K562 (cell line): ENCODE results near the gene GLTP. TPM values are rescaled to one million over a fixed set of nuclear protein-coding genes. Genes with fewer than 3 reads are reported as not detected.

Experiments used
- EZH2 ChIP-seq: IDR thresholded peaks from 2 replicates; pipeline ENCODE4 v1.6.1; 2012; ENCODE audit warnings: low read depth, mild to moderate bottlenecking, inconsistent platforms, low read length, borderline replicate concordance
- HNRNPUL1 ChIP-seq: fragments of 200-400 bp; formaldehyde crosslinking; IDR thresholded peaks from 2 replicates; pipeline ENCODE4 v1.6.1; 2017; ENCODE audit warnings: low read length
- KLF13 ChIP-seq: fragments of 450-650 bp; IDR thresholded peaks from 2 replicates; pipeline ENCODE4 v1.6.1; 2016; ENCODE audit warnings: missing genetic modification characterization, low read depth, mild to moderate bottlenecking, missing compliant biosample characterization, moderate library complexity, borderline replicate concordance
- MYC ChIP-seq, 2 experiments: fragments of 250-450 bp in 1 of 2; sonication (Bioruptor Pico) in 1 of 2; IDR thresholded peaks; 2 replicates each; pipeline versions ENCODE4 v1.5.1 to v1.6.1; 2012 to 2021; ENCODE audit warnings: low read depth in 2 of 2, borderline replicate concordance in 1 of 2, improper control_type of control experiment in 1 of 2, low read length in 1 of 2, mild to moderate bottlenecking in 1 of 2, moderate library complexity in 1 of 2
- PHB2 ChIP-seq: fragments of 450-650 bp; IDR thresholded peaks from 2 replicates; pipeline ENCODE4 v1.6.1; 2017; ENCODE audit warnings: low read depth
- PTBP1 ChIP-seq: fragments of 200-400 bp; formaldehyde crosslinking; IDR thresholded peaks from 2 replicates; pipeline ENCODE4 v1.6.1; 2017; ENCODE audit warnings: low read depth, low read length
- RBM25 ChIP-seq: fragments of 200-400 bp; formaldehyde crosslinking; IDR thresholded peaks from 2 replicates; pipeline ENCODE4 v1.6.1; 2018; ENCODE audit warnings: low read length, low read depth, moderate library complexity; ENCODE audit not compliant: severe bottlenecking
- TEAD1 ChIP-seq, 2 experiments: fragments of 450-650 bp in 1 of 2; sonication (generic) in 1 of 2; formaldehyde crosslinking; IDR thresholded peaks; 2 replicates each; pipeline versions ENCODE4 v1.4.0 to v1.8.0; 2020 to 2022; ENCODE audit warnings: mild to moderate bottlenecking in 2 of 2, missing genetic modification reagents in 1 of 2
- ZBTB7A ChIP-seq: IDR thresholded peaks from 2 replicates; pipeline ENCODE4 v1.6.1; 2011; ENCODE audit warnings: low read depth, mild to moderate bottlenecking, low read length, moderate library complexity, borderline replicate concordance; ENCODE audit not compliant: control insufficient read depth
- ZNF24 ChIP-seq: fragments of 450-650 bp; IDR thresholded peaks from 2 replicates; pipeline ENCODE4 v1.6.1; 2016
- polyA plus RNA-seq, 8 experiments: library from polyadenylated mRNA; depleted of rRNA in 4 of 8; stranded (reverse) in 5 of 8; unstranded in 3 of 8; fragments of >200 nt; fragmentation: Nextera tagmentation in 2 of 8; fragmentation: Illumina TruSeq in 1 of 8; extraction: Ambion mirVana in 2 of 8; extraction: Trizol in 1 of 8; gene quantifications; 2 replicates each; pipeline versions ENCODE4 v1.2.1 to v1.2.3, GENCODE V29; 2011 to 2014; ENCODE audit warnings: inconsistent platforms in 1 of 8, missing spikeins in 1 of 8
- total RNA-seq, 7 experiments: library from RNA; depleted of rRNA in 6 of 7; stranded (reverse); fragments of >200 nt in 6 of 7; fragmentation: Illumina TruSeq in 2 of 7; extraction: Trizol in 2 of 7; gene quantifications; 2 replicates each; pipeline versions ENCODE4 v1.2.1 to v1.2.3, GENCODE V29; 2011 to 2021; ENCODE audit warnings: low replicate concordance in 1 of 7
- TF ChIP-seq, protein P1 (sequence below): sonication (generic); formaldehyde crosslinking; IDR thresholded peaks from 2 replicates; pipeline ENCODE4 v1.8.0; 2022; ENCODE audit warnings: mild to moderate bottlenecking, missing genetic modification reagents, borderline replicate concordance
- TF ChIP-seq, protein P2 (sequence below): IDR thresholded peaks from 3 replicates; pipeline ENCODE4 v1.6.1; 2011; ENCODE audit warnings: borderline replicate concordance, mild to moderate bottlenecking; ENCODE audit not compliant: insufficient read length, insufficient read depth
- TF ChIP-seq, protein P3 (sequence below), 3 experiments: IDR thresholded peaks in 2 of 3; conservative IDR thresholded peaks in 1 of 3; 2 replicates each; pipeline ENCODE4 v1.5.1; 2011 to 2012; ENCODE audit warnings: low read length in 3 of 3, mild to moderate bottlenecking in 3 of 3, control low read depth in 2 of 3, improper control_type of control experiment in 1 of 3, inconsistent platforms in 1 of 3, low read depth in 1 of 3, mixed read lengths in 1 of 3, moderate library complexity in 1 of 3; ENCODE audit not compliant: insufficient read depth in 2 of 3
- TF ChIP-seq, protein P4 (sequence below): fragments of 450-650 bp; IDR thresholded peaks from 2 replicates; pipeline ENCODE4 v1.6.1; 2014; ENCODE audit warnings: low read depth, mild to moderate bottlenecking, moderate library complexity, borderline replicate concordance

Gene GLTP
- total and polyA plus RNA-seq, 9 of the 15 experiments (the other 6 are each of a cell fraction or from before 2014, with no cell fraction given) = 4.4 to 8.3 (median 6.1) TPM

DNA sequence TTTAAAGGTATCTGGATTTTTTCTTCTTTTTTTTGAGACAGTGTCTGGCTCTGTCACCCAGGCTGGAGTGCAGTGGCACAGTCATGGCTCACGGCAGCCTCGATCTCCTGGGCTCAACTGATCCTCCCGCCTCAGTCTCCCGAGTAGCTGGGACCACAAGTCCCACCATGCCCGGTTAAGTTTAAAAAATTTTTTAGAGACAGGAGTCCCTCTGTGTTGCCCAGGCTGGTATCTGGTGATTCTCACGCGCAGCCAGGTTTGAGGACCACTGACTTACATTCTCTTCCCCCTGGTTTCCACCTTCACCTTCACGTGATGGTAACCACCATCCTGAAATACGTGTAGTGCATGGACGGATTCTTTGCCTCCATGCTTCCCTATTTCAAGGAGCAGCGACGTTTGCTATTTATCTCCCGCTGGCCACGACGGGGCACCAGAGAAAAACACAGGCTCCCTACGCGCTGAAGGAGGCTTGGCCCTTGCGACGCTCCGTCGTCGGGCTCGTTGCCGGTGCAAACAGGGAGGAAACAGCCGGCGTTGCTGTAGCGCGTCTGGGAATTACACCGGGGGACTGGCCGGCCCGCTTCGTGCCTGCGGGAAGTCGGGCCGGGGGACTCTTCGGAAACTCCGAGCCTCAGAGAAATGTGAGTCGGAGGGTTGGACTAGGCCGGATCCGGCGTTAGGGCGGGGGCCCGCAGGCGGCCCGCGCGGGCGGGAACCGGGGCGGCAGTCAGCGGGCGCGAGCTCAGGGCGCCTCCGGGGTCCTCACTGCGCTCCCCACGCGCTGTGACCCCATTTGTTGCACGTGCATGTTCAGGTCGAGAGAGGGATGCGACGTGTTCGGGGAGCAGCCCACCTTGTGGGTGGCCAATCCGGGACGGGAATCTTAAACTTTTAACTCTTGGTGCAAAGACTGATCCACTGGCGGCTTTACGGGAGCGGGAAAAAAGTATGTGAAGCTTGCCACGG lies 19.7 kb upstream of the GLTP start, which contains the start of gene TCHP (continued):
- TF ChIP-seq KLF13 (tag) (peak; percentile 49; the same call in 1 of the 2 replicates), PHB2 (no peak), EZH2 (no peak), TEAD1 (CRISPR knock-in tag; IDR thresholded peaks at IDR 0.05) (peak; percentile 3 to 91; a peak in 2 of 4 replicates), ZBTB7A (peak; percentile 66), PTBP1 (no peak), MYC (IDR thresholded peaks at IDR 0.05; ENCODE audit: low read depth, low read length) (peak; percentile 76), MYC (CRISPR knock-in tag; IDR thresholded peaks at IDR 0.05; ENCODE audit: borderline replicate concordance, low read depth) (no peak), ZNF24 (0 out of 2 replicates have a peak, but pooled peaks have one; percentile 41), RBM25 (no peak), HNRNPUL1 (no peak)
- TF ChIP-seq, protein P1, sequence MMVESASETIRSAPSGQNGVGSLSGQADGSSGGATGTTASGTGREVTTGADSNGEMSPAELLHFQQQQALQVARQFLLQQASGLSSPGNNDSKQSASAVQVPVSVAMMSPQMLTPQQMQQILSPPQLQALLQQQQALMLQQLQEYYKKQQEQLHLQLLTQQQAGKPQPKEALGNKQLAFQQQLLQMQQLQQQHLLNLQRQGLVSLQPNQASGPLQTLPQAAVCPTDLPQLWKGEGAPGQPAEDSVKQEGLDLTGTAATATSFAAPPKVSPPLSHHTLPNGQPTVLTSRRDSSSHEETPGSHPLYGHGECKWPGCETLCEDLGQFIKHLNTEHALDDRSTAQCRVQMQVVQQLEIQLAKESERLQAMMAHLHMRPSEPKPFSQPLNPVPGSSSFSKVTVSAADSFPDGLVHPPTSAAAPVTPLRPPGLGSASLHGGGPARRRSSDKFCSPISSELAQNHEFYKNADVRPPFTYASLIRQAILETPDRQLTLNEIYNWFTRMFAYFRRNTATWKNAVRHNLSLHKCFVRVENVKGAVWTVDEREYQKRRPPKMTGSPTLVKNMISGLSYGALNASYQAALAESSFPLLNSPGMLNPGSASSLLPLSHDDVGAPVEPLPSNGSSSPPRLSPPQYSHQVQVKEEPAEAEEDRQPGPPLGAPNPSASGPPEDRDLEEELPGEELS = no peak; the same call in 1 of the 2 replicates
- TF ChIP-seq, protein P2, sequence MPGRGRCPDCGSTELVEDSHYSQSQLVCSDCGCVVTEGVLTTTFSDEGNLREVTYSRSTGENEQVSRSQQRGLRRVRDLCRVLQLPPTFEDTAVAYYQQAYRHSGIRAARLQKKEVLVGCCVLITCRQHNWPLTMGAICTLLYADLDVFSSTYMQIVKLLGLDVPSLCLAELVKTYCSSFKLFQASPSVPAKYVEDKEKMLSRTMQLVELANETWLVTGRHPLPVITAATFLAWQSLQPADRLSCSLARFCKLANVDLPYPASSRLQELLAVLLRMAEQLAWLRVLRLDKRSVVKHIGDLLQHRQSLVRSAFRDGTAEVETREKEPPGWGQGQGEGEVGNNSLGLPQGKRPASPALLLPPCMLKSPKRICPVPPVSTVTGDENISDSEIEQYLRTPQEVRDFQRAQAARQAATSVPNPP = no peak
- TF ChIP-seq, protein P3, sequence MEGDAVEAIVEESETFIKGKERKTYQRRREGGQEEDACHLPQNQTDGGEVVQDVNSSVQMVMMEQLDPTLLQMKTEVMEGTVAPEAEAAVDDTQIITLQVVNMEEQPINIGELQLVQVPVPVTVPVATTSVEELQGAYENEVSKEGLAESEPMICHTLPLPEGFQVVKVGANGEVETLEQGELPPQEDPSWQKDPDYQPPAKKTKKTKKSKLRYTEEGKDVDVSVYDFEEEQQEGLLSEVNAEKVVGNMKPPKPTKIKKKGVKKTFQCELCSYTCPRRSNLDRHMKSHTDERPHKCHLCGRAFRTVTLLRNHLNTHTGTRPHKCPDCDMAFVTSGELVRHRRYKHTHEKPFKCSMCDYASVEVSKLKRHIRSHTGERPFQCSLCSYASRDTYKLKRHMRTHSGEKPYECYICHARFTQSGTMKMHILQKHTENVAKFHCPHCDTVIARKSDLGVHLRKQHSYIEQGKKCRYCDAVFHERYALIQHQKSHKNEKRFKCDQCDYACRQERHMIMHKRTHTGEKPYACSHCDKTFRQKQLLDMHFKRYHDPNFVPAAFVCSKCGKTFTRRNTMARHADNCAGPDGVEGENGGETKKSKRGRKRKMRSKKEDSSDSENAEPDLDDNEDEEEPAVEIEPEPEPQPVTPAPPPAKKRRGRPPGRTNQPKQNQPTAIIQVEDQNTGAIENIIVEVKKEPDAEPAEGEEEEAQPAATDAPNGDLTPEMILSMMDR (IDR thresholded peaks at IDR 0.05 in 2 of 3, conservative IDR thresholded peaks at IDR 0.05 in 1 of 3; ENCODE audit: insufficient read depth in 2 of 3, low read depth in 1 of 3, low read length in 3 of 3) = peak; percentile 56 to 62 (median 59)
- TF ChIP-seq, protein P4, sequence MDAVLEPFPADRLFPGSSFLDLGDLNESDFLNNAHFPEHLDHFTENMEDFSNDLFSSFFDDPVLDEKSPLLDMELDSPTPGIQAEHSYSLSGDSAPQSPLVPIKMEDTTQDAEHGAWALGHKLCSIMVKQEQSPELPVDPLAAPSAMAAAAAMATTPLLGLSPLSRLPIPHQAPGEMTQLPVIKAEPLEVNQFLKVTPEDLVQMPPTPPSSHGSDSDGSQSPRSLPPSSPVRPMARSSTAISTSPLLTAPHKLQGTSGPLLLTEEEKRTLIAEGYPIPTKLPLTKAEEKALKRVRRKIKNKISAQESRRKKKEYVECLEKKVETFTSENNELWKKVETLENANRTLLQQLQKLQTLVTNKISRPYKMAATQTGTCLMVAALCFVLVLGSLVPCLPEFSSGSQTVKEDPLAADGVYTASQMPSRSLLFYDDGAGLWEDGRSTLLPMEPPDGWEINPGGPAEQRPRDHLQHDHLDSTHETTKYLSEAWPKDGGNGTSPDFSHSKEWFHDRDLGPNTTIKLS = peak; percentile 38; the same call in 1 of the 2 replicates
